GM19035 (cell line): ENCODE measurements around the gene KLHL40.

ENCODE experiments used
- ATAC-seq: cut with Tn5 transposase; IDR thresholded peaks from one replicate; pipeline ENCODE4 v1.9.1; 2021; ENCODE audit not compliant: unreplicated experiment

The KLHL40 gene

DNA sequence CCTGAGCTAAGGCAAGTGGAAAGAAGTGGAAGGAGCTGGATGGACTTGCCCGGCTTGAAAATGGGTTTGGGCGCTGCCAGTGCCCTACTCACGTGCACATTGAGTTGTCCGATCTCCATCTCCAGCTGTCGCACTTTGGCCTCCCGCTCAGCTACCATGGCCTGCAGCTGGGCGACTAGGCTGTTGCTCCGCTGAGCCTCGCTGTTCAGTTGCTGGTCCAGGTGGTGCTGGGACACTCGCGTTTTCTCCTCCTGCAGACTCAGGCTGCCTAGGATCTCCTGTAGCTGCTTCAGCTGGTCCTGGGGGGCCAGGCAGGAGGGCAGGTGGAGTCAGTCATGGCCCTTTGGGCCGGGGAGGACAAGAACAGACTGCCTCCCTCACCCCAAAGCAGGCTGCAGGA lies 50.3 kb downstream of the KLHL40 start:
- no peak for ATAC-seq

GRCh38 chr3:42736081-42736480 lies 50.7 kb downstream of the KLHL40 start:
- no peak for ATAC-seq

DNA sequence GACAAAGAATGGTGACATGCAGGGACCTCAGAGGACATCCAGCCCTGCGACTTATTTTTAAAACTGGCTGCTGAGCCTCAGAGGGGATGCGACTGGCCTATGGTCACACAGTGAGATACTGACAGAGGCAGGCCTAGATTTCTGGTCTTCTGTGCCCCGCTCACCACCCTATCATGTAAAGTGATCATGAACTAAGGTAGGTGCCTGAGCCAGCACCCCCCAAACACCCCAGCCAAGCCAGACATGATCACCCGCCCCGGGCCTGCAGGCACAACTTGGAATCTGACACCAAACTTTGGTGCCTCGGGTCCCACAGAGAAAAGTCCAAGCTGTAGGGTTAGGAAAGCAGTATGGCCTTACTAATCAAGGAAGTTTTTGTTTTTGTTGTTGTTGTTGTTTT lies 51.2 kb downstream of the KLHL40 start:
- ATAC-seq: no peak

- no peak for ATAC-seq
Measured at GRCh38 chr3:42739401-42740158, 54.2 kb downstream of the KLHL40 start.

DNA sequence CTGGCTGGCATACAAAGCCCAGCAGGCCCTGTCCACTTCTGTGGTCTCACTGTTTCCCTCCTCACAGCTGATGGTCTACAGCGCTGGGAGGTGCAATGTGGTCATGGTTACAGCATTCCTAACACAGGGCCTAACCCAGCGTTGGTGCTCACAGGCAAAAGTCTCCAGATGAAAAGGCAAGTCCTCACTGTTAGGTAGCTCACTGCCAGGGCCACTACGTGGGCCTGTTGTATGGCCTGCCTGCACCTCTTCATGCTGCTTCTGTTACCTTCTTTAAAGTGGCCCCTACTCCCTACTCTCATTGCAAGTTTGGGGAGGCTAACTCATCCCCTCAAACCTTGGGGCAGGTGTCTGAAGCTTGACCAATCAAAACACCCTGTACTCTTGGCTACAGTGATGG lies 56.5 kb downstream of the KLHL40 start:
- no peak for ATAC-seq
